HepG2 (cell line): Measurements from ENCODE around the gene CCDC57. TPM values are rescaled to one million over a fixed set of nuclear protein-coding genes. Genes with fewer than 3 reads are reported as not detected.

Source experiments
- ASH2L ChIP-seq: fragments of 300-600, 200-600 bp; sonication (generic); IDR thresholded peaks from 2 replicates; pipeline ENCODE4 v1.7.0; 2017; ENCODE audit warnings: low read depth, mild to moderate bottlenecking, moderate library complexity, mixed read lengths, low read length; ENCODE audit not compliant: insufficient read length
- CEBPG ChIP-seq: IDR thresholded peaks from 2 replicates; pipeline ENCODE4 v1.6.1; 2016
- HNRNPUL1 ChIP-seq: fragments of 200-400 bp; formaldehyde crosslinking; IDR thresholded peaks from 2 replicates; pipeline ENCODE4 v1.6.1; 2017; ENCODE audit warnings: low read depth, mild to moderate bottlenecking, low read length, moderate library complexity
- PAWR ChIP-seq: sonication (generic); formaldehyde crosslinking; IDR thresholded peaks from 2 replicates; pipeline ENCODE4 v1.4.0; 2020; ENCODE audit warnings: missing genetic modification reagents, mild to moderate bottlenecking, borderline replicate concordance
- PRMT3 ChIP-seq: sonication (generic); formaldehyde crosslinking; IDR thresholded peaks from 2 replicates; pipeline ENCODE4 v1.8.1; 2022; ENCODE audit warnings: low read depth, mild to moderate bottlenecking, moderate library complexity, missing genetic modification reagents, borderline replicate concordance
- SMAD1 ChIP-seq: sonication (generic); formaldehyde crosslinking; IDR thresholded peaks from 2 replicates; pipeline ENCODE4 v1.4.0; 2020; ENCODE audit warnings: missing genetic modification reagents, low read depth, mild to moderate bottlenecking, borderline replicate concordance
- TMF1 ChIP-seq: sonication (generic); formaldehyde crosslinking; IDR thresholded peaks from 2 replicates; pipeline ENCODE4 v1.8.1; 2022; ENCODE audit warnings: low read depth, missing genetic modification reagents
- ZNF441 ChIP-seq: sonication (generic); formaldehyde crosslinking; IDR thresholded peaks from 2 replicates; pipeline ENCODE4 v1.7.0; 2021; ENCODE audit warnings: missing genetic modification reagents, borderline replicate concordance
- ZNF772 ChIP-seq: sonication (generic); formaldehyde crosslinking; IDR thresholded peaks from 2 replicates; pipeline ENCODE4 v1.5.0; 2020; ENCODE audit warnings: mild to moderate bottlenecking, missing genetic modification reagents
- polyA plus RNA-seq, 8 experiments: library from polyadenylated mRNA; depleted of rRNA in 3 of 8; stranded (reverse) in 7 of 8; unstranded in 1 of 8; fragments of >200 nt; fragmentation: Illumina TruSeq in 4 of 8; extraction: Trizol in 4 of 8; gene quantifications; 2 replicates each; pipeline versions ENCODE4 v1.2.1 to v1.2.3, GENCODE V29; 2011 to 2016; ENCODE audit warnings: low read depth in 4 of 8, missing spikeins in 1 of 8, mixed read lengths in 1 of 8; ENCODE audit not compliant: insufficient read depth in 1 of 8
- total RNA-seq, 5 experiments: library from RNA; depleted of rRNA; stranded (reverse); fragments of >200 nt; fragmentation: Illumina TruSeq; extraction: Trizol; gene quantifications; 2 replicates each; pipeline ENCODE4 v1.2.3, GENCODE V29; 2016; ENCODE audit warnings: low read depth in 1 of 5
- TF ChIP-seq, protein P1 (sequence below): sonication (generic); formaldehyde crosslinking; IDR thresholded peaks from 2 replicates; pipeline ENCODE4 v1.4.0; 2020; ENCODE audit warnings: missing genetic modification reagents, borderline replicate concordance
- TF ChIP-seq, protein P2 (sequence below): sonication (generic); formaldehyde crosslinking; IDR thresholded peaks from 2 replicates; pipeline ENCODE4 v1.4.0; 2020; ENCODE audit warnings: missing genetic modification reagents, mild to moderate bottlenecking, borderline replicate concordance
- TF ChIP-seq, protein P3 (sequence below): sonication (generic); formaldehyde crosslinking; IDR thresholded peaks from 2 replicates; pipeline ENCODE4 v1.8.0; 2022; ENCODE audit warnings: mild to moderate bottlenecking, missing genetic modification reagents; ENCODE audit not compliant: insufficient replicate concordance
- TF ChIP-seq, protein P4 (sequence below), 2 experiments: sonication (generic) in 1 of 2; formaldehyde crosslinking in 1 of 2; IDR thresholded peaks; 2 replicates each; pipeline versions ENCODE4 v1.6.1 to v1.9.0; 2014 to 2022; ENCODE audit warnings: antibody characterized with exemption in 1 of 2, borderline replicate concordance in 1 of 2, inconsistent platforms in 1 of 2, low read depth in 1 of 2, missing genetic modification reagents in 1 of 2
- TF ChIP-seq, protein P5 (sequence below): sonication (generic); formaldehyde crosslinking; IDR thresholded peaks from 2 replicates; pipeline ENCODE4 v1.8.1; 2023; ENCODE audit warnings: missing genetic modification reagents, mild to moderate bottlenecking, borderline replicate concordance

CCDC57 gene
- total and polyA plus RNA-seq, 2 of the 13 experiments (the other 11 are each of a cell fraction or from before 2014, with no cell fraction given) = 59.3 to 59.9 TPM

DNA sequence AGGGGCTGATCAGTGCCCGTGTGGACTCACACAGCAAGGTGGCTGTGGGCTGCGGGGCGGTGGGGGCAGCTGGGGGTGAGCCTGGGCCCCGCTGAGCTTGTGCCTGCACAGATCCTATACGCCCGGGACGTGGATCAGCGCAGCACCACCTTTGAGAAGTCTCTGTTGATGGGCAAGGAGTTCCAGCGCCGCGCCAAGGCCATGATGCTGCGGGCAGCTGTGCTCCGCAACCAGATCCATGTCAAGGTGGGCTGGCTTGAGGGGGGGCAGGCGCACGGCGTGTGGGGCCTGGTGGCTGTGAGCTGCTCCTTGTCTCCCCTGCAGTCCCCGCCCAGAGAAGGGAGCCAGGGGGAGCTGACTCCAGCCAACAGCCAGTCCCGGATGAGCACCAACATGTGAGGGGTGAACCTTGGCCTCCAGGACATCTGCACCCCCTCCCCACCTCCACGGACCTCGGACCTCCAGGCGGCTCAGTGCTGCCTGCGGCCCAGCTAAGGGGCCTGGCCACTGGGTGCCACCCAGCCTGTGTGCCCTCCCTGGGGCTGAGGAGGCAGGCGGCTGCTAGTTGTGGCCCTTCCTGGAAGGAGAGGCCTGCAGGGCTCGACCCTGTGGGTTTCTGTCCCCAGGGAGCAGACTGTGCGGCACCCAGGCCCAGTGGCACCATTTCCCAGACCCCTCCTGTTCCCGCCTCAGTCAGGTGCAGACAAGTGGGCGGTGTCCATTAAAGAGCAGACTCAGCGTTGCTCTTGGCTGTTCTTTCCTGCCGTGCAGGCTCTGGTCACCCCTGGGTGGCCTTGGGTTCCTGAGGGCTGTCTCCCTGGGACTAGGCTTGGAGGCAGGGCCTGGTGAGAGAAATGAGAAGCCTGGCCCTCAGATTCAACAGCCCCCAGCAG lies 155.7 kb downstream of the CCDC57 start (continued):
- TF ChIP-seq PRMT3 (no peak), SMAD1 (CRISPR knock-in tag) (peak; percentile 80; the same call in 1 of the 2 replicates), HNRNPUL1 (no peak), ASH2L (peak; percentile 59), CEBPG (0 out of 2 replicates have a peak, but pooled peaks have one; percentile 11), ZNF441 (CRISPR knock-in tag) (peak; percentile 83; the same call in 1 of the 2 replicates), ZNF772 (CRISPR knock-in tag) (peak; percentile 92), PAWR (peak; percentile 70; the same call in 1 of the 2 replicates), TMF1 (CRISPR knock-in tag) (no peak)
- TF ChIP-seq, protein P1, sequence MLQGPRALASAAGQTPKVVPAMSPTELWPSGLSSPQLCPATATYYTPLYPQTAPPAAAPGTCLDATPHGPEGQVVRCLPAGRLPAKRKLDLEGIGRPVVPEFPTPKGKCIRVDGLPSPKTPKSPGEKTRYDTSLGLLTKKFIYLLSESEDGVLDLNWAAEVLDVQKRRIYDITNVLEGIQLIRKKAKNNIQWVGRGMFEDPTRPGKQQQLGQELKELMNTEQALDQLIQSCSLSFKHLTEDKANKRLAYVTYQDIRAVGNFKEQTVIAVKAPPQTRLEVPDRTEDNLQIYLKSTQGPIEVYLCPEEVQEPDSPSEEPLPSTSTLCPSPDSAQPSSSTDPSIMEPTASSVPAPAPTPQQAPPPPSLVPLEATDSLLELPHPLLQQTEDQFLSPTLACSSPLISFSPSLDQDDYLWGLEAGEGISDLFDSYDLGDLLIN = no peak
- TF ChIP-seq, protein P2, sequence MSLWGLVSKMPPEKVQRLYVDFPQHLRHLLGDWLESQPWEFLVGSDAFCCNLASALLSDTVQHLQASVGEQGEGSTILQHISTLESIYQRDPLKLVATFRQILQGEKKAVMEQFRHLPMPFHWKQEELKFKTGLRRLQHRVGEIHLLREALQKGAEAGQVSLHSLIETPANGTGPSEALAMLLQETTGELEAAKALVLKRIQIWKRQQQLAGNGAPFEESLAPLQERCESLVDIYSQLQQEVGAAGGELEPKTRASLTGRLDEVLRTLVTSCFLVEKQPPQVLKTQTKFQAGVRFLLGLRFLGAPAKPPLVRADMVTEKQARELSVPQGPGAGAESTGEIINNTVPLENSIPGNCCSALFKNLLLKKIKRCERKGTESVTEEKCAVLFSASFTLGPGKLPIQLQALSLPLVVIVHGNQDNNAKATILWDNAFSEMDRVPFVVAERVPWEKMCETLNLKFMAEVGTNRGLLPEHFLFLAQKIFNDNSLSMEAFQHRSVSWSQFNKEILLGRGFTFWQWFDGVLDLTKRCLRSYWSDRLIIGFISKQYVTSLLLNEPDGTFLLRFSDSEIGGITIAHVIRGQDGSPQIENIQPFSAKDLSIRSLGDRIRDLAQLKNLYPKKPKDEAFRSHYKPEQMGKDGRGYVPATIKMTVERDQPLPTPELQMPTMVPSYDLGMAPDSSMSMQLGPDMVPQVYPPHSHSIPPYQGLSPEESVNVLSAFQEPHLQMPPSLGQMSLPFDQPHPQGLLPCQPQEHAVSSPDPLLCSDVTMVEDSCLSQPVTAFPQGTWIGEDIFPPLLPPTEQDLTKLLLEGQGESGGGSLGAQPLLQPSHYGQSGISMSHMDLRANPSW (CRISPR knock-in tag) = no peak
- TF ChIP-seq, protein P3, sequence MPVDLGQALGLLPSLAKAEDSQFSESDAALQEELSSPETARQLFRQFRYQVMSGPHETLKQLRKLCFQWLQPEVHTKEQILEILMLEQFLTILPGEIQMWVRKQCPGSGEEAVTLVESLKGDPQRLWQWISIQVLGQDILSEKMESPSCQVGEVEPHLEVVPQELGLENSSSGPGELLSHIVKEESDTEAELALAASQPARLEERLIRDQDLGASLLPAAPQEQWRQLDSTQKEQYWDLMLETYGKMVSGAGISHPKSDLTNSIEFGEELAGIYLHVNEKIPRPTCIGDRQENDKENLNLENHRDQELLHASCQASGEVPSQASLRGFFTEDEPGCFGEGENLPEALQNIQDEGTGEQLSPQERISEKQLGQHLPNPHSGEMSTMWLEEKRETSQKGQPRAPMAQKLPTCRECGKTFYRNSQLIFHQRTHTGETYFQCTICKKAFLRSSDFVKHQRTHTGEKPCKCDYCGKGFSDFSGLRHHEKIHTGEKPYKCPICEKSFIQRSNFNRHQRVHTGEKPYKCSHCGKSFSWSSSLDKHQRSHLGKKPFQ (CRISPR knock-in tag) = no peak
- TF ChIP-seq, protein P4, sequence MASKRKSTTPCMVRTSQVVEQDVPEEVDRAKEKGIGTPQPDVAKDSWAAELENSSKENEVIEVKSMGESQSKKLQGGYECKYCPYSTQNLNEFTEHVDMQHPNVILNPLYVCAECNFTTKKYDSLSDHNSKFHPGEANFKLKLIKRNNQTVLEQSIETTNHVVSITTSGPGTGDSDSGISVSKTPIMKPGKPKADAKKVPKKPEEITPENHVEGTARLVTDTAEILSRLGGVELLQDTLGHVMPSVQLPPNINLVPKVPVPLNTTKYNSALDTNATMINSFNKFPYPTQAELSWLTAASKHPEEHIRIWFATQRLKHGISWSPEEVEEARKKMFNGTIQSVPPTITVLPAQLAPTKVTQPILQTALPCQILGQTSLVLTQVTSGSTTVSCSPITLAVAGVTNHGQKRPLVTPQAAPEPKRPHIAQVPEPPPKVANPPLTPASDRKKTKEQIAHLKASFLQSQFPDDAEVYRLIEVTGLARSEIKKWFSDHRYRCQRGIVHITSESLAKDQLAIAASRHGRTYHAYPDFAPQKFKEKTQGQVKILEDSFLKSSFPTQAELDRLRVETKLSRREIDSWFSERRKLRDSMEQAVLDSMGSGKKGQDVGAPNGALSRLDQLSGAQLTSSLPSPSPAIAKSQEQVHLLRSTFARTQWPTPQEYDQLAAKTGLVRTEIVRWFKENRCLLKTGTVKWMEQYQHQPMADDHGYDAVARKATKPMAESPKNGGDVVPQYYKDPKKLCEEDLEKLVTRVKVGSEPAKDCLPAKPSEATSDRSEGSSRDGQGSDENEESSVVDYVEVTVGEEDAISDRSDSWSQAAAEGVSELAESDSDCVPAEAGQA (IDR thresholded peaks at IDR 0.05; ENCODE audit: low read depth) = no peak
- TF ChIP-seq, protein P4 (CRISPR knock-in tag; IDR thresholded peaks at IDR 0.05; ENCODE audit: borderline replicate concordance) = no peak
- TF ChIP-seq, protein P5, sequence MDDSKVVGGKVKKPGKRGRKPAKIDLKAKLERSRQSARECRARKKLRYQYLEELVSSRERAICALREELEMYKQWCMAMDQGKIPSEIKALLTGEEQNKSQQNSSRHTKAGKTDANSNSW (CRISPR knock-in tag) = no peak
